Testis (tissue), 3 donors: ENCODE data around the gene ACAN. TPM values are rescaled to one million over a fixed set of nuclear protein-coding genes. Genes with fewer than 3 reads are reported as not detected.

Experiments used
- DNase-seq: peaks from one replicate; pipeline ENCODE4 v3.0.0-alpha.2; 2019
- H3K27ac ChIP-seq, 2 donors: fragments of 200-600 bp; sonication (generic); one replicate each; pipeline ENCODE4 v1.5.1; 2019
- H3K27me3 ChIP-seq: fragments of 200-600 bp; sonication (generic); one replicate; pipeline ENCODE4 v1.5.1; 2019
- H3K36me3 ChIP-seq: fragments of 200-600 bp; sonication (generic); one replicate; pipeline ENCODE4 v1.5.1; 2017; ENCODE audit warnings: low read depth; ENCODE audit errors: missing control alignments
- H3K4me1 ChIP-seq: fragments of 200-600 bp; sonication (generic); one replicate; pipeline ENCODE4 v1.5.1; 2019
- H3K4me3 ChIP-seq, 2 donors: fragments of 200-600 bp; sonication (generic); one replicate each; pipeline ENCODE4 v1.5.1; 2017 to 2019
- H3K9me3 ChIP-seq: fragments of 200-600 bp; sonication (generic); one replicate; pipeline ENCODE4 v1.5.1; 2017
- CTCF ChIP-seq, 3 experiments: fragments of 450-650 bp in 2 of 3; fragments of 200-600 bp in 1 of 3; sonication (generic) in 1 of 3; IDR thresholded peaks; one replicate each; pipeline ENCODE4 v1.5.1; 2016 to 2019; ENCODE audit warnings: antibody characterized with exemption in 3 of 3, mild to moderate bottlenecking in 2 of 3, moderate library complexity in 1 of 3
- POLR2A ChIP-seq: fragments of 450-650 bp; IDR thresholded peaks from one replicate; pipeline ENCODE4 v1.6.1; 2017; ENCODE audit warnings: antibody characterized with exemption, mild to moderate bottlenecking, moderate library complexity
- WGBS, 2 donors: methylation state at CpG; one replicate each; pipeline ENCODE4 v1.1.5; 2018; 5-methylcytosine and 5-hydroxymethylcytosine counted together
- intact Hi-C: fragments of 100-400 bp; cut with DNase I; formaldehyde crosslinking; loops from one replicate; pipeline ENCODE4 v1.15.1; 2023; ENCODE audit warnings: low total_unique reads
- polyA plus RNA-seq: library from polyadenylated mRNA; stranded (reverse); fragments of 350-450 nt; fragmentation: Illumina TruSeq; extraction: RNeasy Lipid Tissue Mini Kit (QIAGEN cat#74804); gene quantifications from one replicate; pipeline ENCODE4 v1.2.3, GENCODE V29; 2014; ENCODE audit warnings: low read depth, low replicate concordance; ENCODE audit not compliant: insufficient read depth
- total RNA-seq, 2 donors: library from RNA; depleted of rRNA; stranded (reverse); fragments of >200 nt; gene quantifications; one replicate each; pipeline ENCODE4 v1.2.3, GENCODE V29; 2016

The ACAN gene
- total and polyA plus RNA-seq, 3 donors from 2014 or later = 2.4 to 6.6 (median 4.1) TPM

- Histone ChIP-seq H3K27me3 (no peaks in the 10 kb centered on the region), H3K9me3 (no peaks in the 10 kb centered on the region), H3K36me3 (no peaks in the 10 kb centered on the region), H3K4me3 (no peak overlapping the region), H3K4me1 (peaks cover 14% of the 10 kb centered on the region), H3K27ac (no peak overlapping the region)
- 90 to 92% methylated on average over 12 to 15 of the region's 15 CpGs for WGBS, 2 donors
- DNase-seq = no peak
- intact Hi-C loops = loop anchor here (10.0 kb wide), 1 partner anchor 113 kb away; no protein-coding TSS in a partner anchor
- TF ChIP-seq CTCF (IDR thresholded peaks at IDR 0.05) (no peak), POLR2A (no peak)
Measured at GRCh38 chr15:88901508-88902220, 98.4 kb downstream of the ACAN start.

- no peaks in the 10 kb centered on the region for H3K27me3 ChIP-seq
- H3K4me3 ChIP-seq = no peak overlapping the region
- peaks cover 10% of the 10 kb centered on the region for H3K4me1 ChIP-seq
- no peak overlapping the region for H3K27ac ChIP-seq
- H3K9me3 ChIP-seq = no peaks in the 10 kb centered on the region
- TF ChIP-seq CTCF (IDR thresholded peaks at IDR 0.05) (no peak), POLR2A (no peak)
- H3K36me3 ChIP-seq = no peaks in the 10 kb centered on the region
- intact Hi-C loops = loop anchor here (10.0 kb wide), 1 partner anchor 112 kb away; no protein-coding TSS in a partner anchor
- no peak for DNase-seq
- WGBS, 2 donors = 69 to 95% methylated on average over 3 to 6 of the region's 6 CpGs
Measured at GRCh38 chr15:88902221-88902835, 99.1 kb downstream of the ACAN start.

GRCh38 chr15:88902846-88903245, 99.6 kb downstream of the ACAN start:
- Histone ChIP-seq H3K27me3 (no peaks in the 10 kb centered on the region), H3K4me3 (no peak overlapping the region), H3K4me1 (peaks cover 5% of the 10 kb centered on the region), H3K27ac (no peak overlapping the region), H3K9me3 (no peaks in the 10 kb centered on the region), H3K36me3 (no peaks in the 10 kb centered on the region)
- intact Hi-C loops = loop anchor here (10.0 kb wide), 1 partner anchor 112 kb away; no protein-coding TSS in a partner anchor
- TF ChIP-seq POLR2A (no peak), CTCF (IDR thresholded peaks at IDR 0.05) (no peak)
- no peak for DNase-seq
- WGBS, 2 donors = 70 to 100% methylated on average over 2 of the region's 2 CpGs

- Histone ChIP-seq H3K9me3 (no peaks in the 10 kb centered on the region), H3K27ac (no peak overlapping the region), H3K4me1 (peaks cover 3% of the 10 kb centered on the region), H3K36me3 (no peaks in the 10 kb centered on the region), H3K4me3 (no peak overlapping the region), H3K27me3 (no peaks in the 10 kb centered on the region)
- no peak for DNase-seq
- WGBS, 2 donors = 79 to 90% methylated on average over 1 to 2 of the region's 2 CpGs
- TF ChIP-seq POLR2A (no peak), CTCF (IDR thresholded peaks at IDR 0.05) (no peak)
- intact Hi-C loops = loop anchor here (10.0 kb wide), 1 partner anchor 111 kb away; no protein-coding TSS in a partner anchor
Measured at GRCh38 chr15:88904257-88904623, 101.0 kb downstream of the ACAN start.
